Neural progenitor cell (in vitro differentiated cells): ENCODE data around the gene MT1E. TPM values are rescaled to one million over a fixed set of nuclear protein-coding genes. Genes with fewer than 3 reads are reported as not detected.

Experiments used
- DNase-seq: peaks from one replicate; pipeline ENCODE4 v3.0.0-alpha.2; 2016; ENCODE audit warnings: low spot score
- H2AFZ ChIP-seq: fragments of 200-600 bp; sonication (generic); replicated peaks from 2 replicates; pipeline ENCODE4 v1.6.1; 2016; ENCODE audit warnings: antibody characterized with exemption
- H3F3A ChIP-seq: fragments of 200-600 bp; sonication (generic); 2 replicates; pipeline ENCODE4 v1.6.1; 2016; ENCODE audit warnings: antibody characterized with exemption, low read depth
- H3K27ac ChIP-seq: fragments of 200-600 bp; sonication (generic); 2 replicates; pipeline ENCODE4 v1.5.1; 2016; ENCODE audit warnings: mild to moderate bottlenecking
- H3K27me3 ChIP-seq: fragments of 200-600 bp; sonication (generic); 2 replicates; pipeline ENCODE4 v1.6.1; 2016; ENCODE audit warnings: mild to moderate bottlenecking, moderate library complexity
- H3K36me3 ChIP-seq: fragments of 200-600 bp; sonication (generic); 2 replicates; pipeline ENCODE4 v1.5.1; 2016
- H3K4me1 ChIP-seq: fragments of 200-600 bp; sonication (generic); 2 replicates; pipeline ENCODE4 v1.6.1; 2016; ENCODE audit warnings: mixed run types
- H3K4me2 ChIP-seq: fragments of 200-600 bp; sonication (generic); 2 replicates; pipeline ENCODE4 v1.6.1; 2016
- H3K4me3 ChIP-seq: fragments of 200-600 bp; sonication (generic); 2 replicates; pipeline ENCODE4 v1.5.1; 2016
- H3K79me2 ChIP-seq: fragments of 200-600 bp; sonication (generic); 2 replicates; pipeline ENCODE4 v1.6.1; 2016; ENCODE audit warnings: low read depth
- H3K9ac ChIP-seq: fragments of 200-600 bp; sonication (generic); 2 replicates; pipeline ENCODE4 v1.6.1; 2016
- H3K9me3 ChIP-seq: fragments of 200-600 bp; sonication (generic); 2 replicates; pipeline ENCODE4 v1.5.1; 2016; ENCODE audit warnings: low read depth
- H4K20me1 ChIP-seq: fragments of 200-600 bp; sonication (generic); 2 replicates; pipeline ENCODE4 v1.6.1; 2016; ENCODE audit warnings: low read depth
- H3K27ac Mint-ChIP-seq: 3 replicates; pipeline ENCODE4 v1.8.0; 2021; ENCODE audit warnings: mixed read lengths
- H3K27me3 Mint-ChIP-seq: 2 replicates; pipeline ENCODE4 v1.8.0; 2022; ENCODE audit warnings: low read depth, mild to moderate bottlenecking, inconsistent platforms, moderate library complexity, mixed read lengths; ENCODE audit not compliant: insufficient read depth
- H3K36me3 Mint-ChIP-seq: 3 replicates; pipeline ENCODE4 v1.8.0; 2021; ENCODE audit warnings: mixed read lengths
- H3K4me1 Mint-ChIP-seq: 3 replicates; pipeline ENCODE4 v1.8.0; 2021; ENCODE audit warnings: mixed read lengths
- H3K4me3 Mint-ChIP-seq: 3 replicates; pipeline ENCODE4 v1.8.0; 2021; ENCODE audit warnings: mild to moderate bottlenecking, moderate library complexity, mixed read lengths
- H3K9me3 Mint-ChIP-seq: 3 replicates; pipeline ENCODE4 v1.8.0; 2020; ENCODE audit warnings: mixed read lengths
- EZH2 ChIP-seq: fragments of 200-600 bp; sonication (generic); IDR thresholded peaks from 2 replicates; pipeline ENCODE4 v1.6.1; 2017; ENCODE audit warnings: antibody characterized with exemption, mild to moderate bottlenecking, moderate library complexity
- EZH2phosphoT487 ChIP-seq: fragments of 200-600 bp; sonication (generic); IDR thresholded peaks from 2 replicates; pipeline ENCODE4 v1.6.1; 2017; ENCODE audit warnings: antibody characterized with exemption
- total RNA-seq: library from RNA; depleted of rRNA; stranded (reverse); fragments of >200 nt; gene quantifications from 2 replicates; pipeline ENCODE4 v1.2.3, GENCODE V29; 2015; ENCODE audit warnings: low replicate concordance
- TF ChIP-seq, protein P1 (sequence below): fragments of 200-600 bp; sonication (generic); IDR thresholded peaks from 2 replicates; pipeline ENCODE4 v1.5.1; 2017; ENCODE audit warnings: antibody characterized with exemption, mild to moderate bottlenecking

MT1E gene
- total RNA-seq, 1 donor from 2014 or later = 2.4 TPM

GRCh38 chr16:56601325-56601724, 24.3 kb upstream of the MT1E start:
- no peak overlapping the region for H3K27ac Mint-ChIP-seq
- H3K36me3 Mint-ChIP-seq = no peaks in the 10 kb centered on the region
- Histone ChIP-seq H3K9ac (no peak overlapping the region), H3K36me3 (no peaks in the 10 kb centered on the region), H3K27ac (no peak overlapping the region), H3K4me1 (no peaks in the 10 kb centered on the region), H2AFZ (no peak overlapping the region), H4K20me1 (peaks cover 3% of the 10 kb centered on the region), H3K27me3 (peaks cover 59% of the 10 kb centered on the region), H3K4me3 (no peak overlapping the region), H3K4me2 (no peak overlapping the region), H3F3A (peaks cover 4% of the 10 kb centered on the region), H3K79me2 (no peaks in the 10 kb centered on the region), H3K9me3 (no peaks in the 10 kb centered on the region)
- no peak overlapping the region for H3K4me3 Mint-ChIP-seq
- H3K27me3 Mint-ChIP-seq = peaks cover 4% of the 10 kb centered on the region
- H3K9me3 Mint-ChIP-seq = no peaks in the 10 kb centered on the region
- H3K4me1 Mint-ChIP-seq = peaks cover 3% of the 10 kb centered on the region
- peak; percentile 45 for DNase-seq
- TF ChIP-seq EZH2 (no peak), EZH2phosphoT487 (no peak)
- TF ChIP-seq, protein P1, sequence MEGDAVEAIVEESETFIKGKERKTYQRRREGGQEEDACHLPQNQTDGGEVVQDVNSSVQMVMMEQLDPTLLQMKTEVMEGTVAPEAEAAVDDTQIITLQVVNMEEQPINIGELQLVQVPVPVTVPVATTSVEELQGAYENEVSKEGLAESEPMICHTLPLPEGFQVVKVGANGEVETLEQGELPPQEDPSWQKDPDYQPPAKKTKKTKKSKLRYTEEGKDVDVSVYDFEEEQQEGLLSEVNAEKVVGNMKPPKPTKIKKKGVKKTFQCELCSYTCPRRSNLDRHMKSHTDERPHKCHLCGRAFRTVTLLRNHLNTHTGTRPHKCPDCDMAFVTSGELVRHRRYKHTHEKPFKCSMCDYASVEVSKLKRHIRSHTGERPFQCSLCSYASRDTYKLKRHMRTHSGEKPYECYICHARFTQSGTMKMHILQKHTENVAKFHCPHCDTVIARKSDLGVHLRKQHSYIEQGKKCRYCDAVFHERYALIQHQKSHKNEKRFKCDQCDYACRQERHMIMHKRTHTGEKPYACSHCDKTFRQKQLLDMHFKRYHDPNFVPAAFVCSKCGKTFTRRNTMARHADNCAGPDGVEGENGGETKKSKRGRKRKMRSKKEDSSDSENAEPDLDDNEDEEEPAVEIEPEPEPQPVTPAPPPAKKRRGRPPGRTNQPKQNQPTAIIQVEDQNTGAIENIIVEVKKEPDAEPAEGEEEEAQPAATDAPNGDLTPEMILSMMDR = no peak

DNA sequence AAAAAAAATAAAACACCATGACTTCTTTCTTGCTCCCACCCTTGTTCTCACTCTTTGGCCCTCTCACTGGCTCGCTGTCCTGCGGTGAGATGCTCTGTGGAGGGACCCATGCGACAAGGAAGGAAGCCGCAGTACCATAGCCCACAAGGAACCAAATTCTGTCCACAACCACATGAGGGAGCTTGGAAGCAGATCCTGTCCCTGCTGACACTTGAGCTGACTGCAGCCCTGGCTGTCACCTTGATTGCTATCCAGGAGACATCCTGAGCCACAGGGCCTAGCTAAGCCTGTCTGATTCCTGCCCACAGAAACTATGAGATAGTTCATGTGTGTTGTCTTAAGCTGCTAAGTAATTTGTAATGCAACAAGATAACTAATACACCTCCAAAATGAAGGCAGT, 22.0 kb upstream of the MT1E start:
- Mint-ChIP-seq H3K36me3 (no peaks in the 10 kb centered on the region), H3K4me3 (no peak overlapping the region), H3K27me3 (peaks cover 7% of the 10 kb centered on the region), H3K9me3 (no peaks in the 10 kb centered on the region), H3K4me1 (peaks cover 11% of the 10 kb centered on the region), H3K27ac (no peak overlapping the region)
- no peak for TF ChIP-seq EZH2phosphoT487
- TF ChIP-seq, protein P1 = peak; percentile 43
- no peak for TF ChIP-seq EZH2
- Histone ChIP-seq H4K20me1 (peaks cover 8% of the 10 kb centered on the region), H3K9ac (no peak overlapping the region), H3K79me2 (no peaks in the 10 kb centered on the region), H3K27ac (no peak overlapping the region), H2AFZ (no peak overlapping the region), H3K4me2 (no peak overlapping the region), H3K36me3 (no peaks in the 10 kb centered on the region), H3K4me1 (peaks cover 1% of the 10 kb centered on the region), H3F3A (peaks cover 16% of the 10 kb centered on the region), H3K27me3 (peaks cover 75% of the 10 kb centered on the region), H3K4me3 (no peak overlapping the region), H3K9me3 (no peaks in the 10 kb centered on the region)
- DNase-seq = peak; percentile 54

DNA sequence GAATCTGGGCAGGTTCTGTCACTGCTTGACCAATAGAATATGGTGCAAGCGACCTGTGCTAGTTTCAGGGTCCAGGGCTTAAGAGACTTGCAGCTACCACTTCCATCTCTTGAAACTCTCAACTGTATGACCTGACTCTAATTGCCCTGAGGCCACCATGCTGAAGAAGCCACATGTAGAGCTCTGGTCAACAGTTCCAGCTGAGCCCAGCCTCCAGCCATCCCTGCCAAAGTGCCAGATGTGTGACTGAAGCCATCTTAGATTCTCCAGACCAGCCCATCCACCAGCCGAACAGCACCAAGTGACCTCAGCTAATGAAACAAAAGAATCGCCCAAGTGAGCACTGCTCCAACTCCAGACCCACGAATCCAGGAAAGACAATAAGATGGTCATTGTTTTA, 20.6 kb upstream of the MT1E start:
- Mint-ChIP-seq H3K9me3 (no peaks in the 10 kb centered on the region), H3K36me3 (no peaks in the 10 kb centered on the region), H3K4me1 (peaks cover 24% of the 10 kb centered on the region), H3K27ac (no peak overlapping the region), H3K27me3 (peaks cover 10% of the 10 kb centered on the region), H3K4me3 (no peak overlapping the region)
- Histone ChIP-seq H3K4me1 (peaks cover 15% of the 10 kb centered on the region), H3K9ac (no peak overlapping the region), H3K27me3 (peaks cover 89% of the 10 kb centered on the region), H2AFZ (no peak overlapping the region), H4K20me1 (peaks cover 19% of the 10 kb centered on the region), H3K9me3 (no peaks in the 10 kb centered on the region), H3K79me2 (no peaks in the 10 kb centered on the region), H3K4me3 (no peak overlapping the region), H3K4me2 (no peak overlapping the region), H3K27ac (no peak overlapping the region), H3K36me3 (no peaks in the 10 kb centered on the region), H3F3A (peaks cover 28% of the 10 kb centered on the region)
- TF ChIP-seq, protein P1 = no peak
- TF ChIP-seq EZH2phosphoT487 = no peak
- TF ChIP-seq EZH2 = no peak
- no peak for DNase-seq
